Caco-2 (cell line): ENCODE data around the gene MAST3. TPM values are rescaled to one million over a fixed set of nuclear protein-coding genes. Genes with fewer than 3 reads are reported as not detected.

ENCODE experiments used
- BruUV-seq: library from RNA; stranded (reverse); fragments of 400-500 nt; replicated peaks from 2 replicates; lab custom pipeline; 2021; lab: Mats Ljungman, UMichigan
- CTCF ChIA-PET: fragments of 300-600 bp; sonication (Branson Sonifier 250); formaldehyde crosslinking; loops from one replicate; lab custom pipeline; 2022; ENCODE audit warnings: antibody characterized with exemption; lab: Charles Lee
- POLR2A ChIA-PET: fragments of 300-600 bp; sonication (Branson Sonifier 250); formaldehyde crosslinking; loops from one replicate; lab custom pipeline; 2022; ENCODE audit warnings: antibody characterized with exemption; lab: Charles Lee
- DNase-seq, 2 experiments: peaks; one replicate each; pipeline versions ENCODE4 v3.0.0 to v3.0.0-alpha.2; 2020 to 2022
- H3K27me3 ChIP-seq: replicated peaks from 2 replicates; pipeline ENCODE4 v1.6.0; 2011; ENCODE audit warnings: low read length; ENCODE audit not compliant: control insufficient read depth, insufficient read depth
- H3K36me3 ChIP-seq: 2 replicates; pipeline ENCODE4 v1.5.1; 2011; ENCODE audit warnings: low read length; ENCODE audit not compliant: control insufficient read depth, insufficient read depth
- H3K4me1 ChIP-seq: fragments of 250-450 bp; sonication (Bioruptor Pico); 2 replicates; pipeline ENCODE4 v1.5.1; 2020; ENCODE audit warnings: mild to moderate bottlenecking
- H3K4me3 ChIP-seq: 2 replicates; pipeline ENCODE4 v1.5.1; 2011; ENCODE audit warnings: low read depth, mild to moderate bottlenecking, control low read depth, low read length
- H3K9me3 ChIP-seq: fragments of 250-450 bp; sonication (Bioruptor Pico); 2 replicates; pipeline ENCODE4 v1.5.1; 2020; ENCODE audit warnings: mild to moderate bottlenecking, moderate library complexity
- H3K27ac Mint-ChIP-seq: one replicate; pipeline ENCODE4 v1.8.0; 2022; ENCODE audit warnings: mixed read lengths; ENCODE audit not compliant: unreplicated experiment
- H3K27me3 Mint-ChIP-seq: one replicate; pipeline ENCODE4 v1.8.0; 2022; ENCODE audit warnings: mixed read lengths; ENCODE audit not compliant: insufficient read depth, unreplicated experiment
- H3K36me3 Mint-ChIP-seq: one replicate; pipeline ENCODE4 v1.8.0; 2022; ENCODE audit warnings: mild to moderate bottlenecking, mixed read lengths; ENCODE audit not compliant: insufficient read depth, unreplicated experiment
- H3K4me1 Mint-ChIP-seq: one replicate; pipeline ENCODE4 v1.8.0; 2022; ENCODE audit warnings: low read depth, mixed read lengths; ENCODE audit not compliant: unreplicated experiment
- H3K4me3 Mint-ChIP-seq: one replicate; pipeline ENCODE4 v1.8.0; 2022; ENCODE audit warnings: mild to moderate bottlenecking, moderate library complexity, mixed read lengths; ENCODE audit not compliant: unreplicated experiment
- H3K9me3 Mint-ChIP-seq: one replicate; pipeline ENCODE4 v1.8.0; 2022; ENCODE audit warnings: mixed read lengths; ENCODE audit not compliant: unreplicated experiment
- CTCF ChIP-seq, 2 experiments: fragments of 200-600 bp in 1 of 2; IDR thresholded peaks; 1 replicate in 1 of 2; 2 replicates in 1 of 2; pipeline versions ENCODE4 v1.5.1 to v1.8.0; 2011 to 2022; ENCODE audit warnings: antibody characterized with exemption in 1 of 2, control low read depth in 1 of 2, inconsistent platforms in 1 of 2, low read depth in 1 of 2, low read length in 1 of 2, mild to moderate bottlenecking in 1 of 2, moderate library complexity in 1 of 2; ENCODE audit not compliant: insufficient read depth in 1 of 2, severe bottlenecking in 1 of 2, unreplicated experiment in 1 of 2
- intact Hi-C: fragments of 100-400 bp; cut with micrococcal nuclease; formaldehyde crosslinking; loops from one replicate; pipeline ENCODE4 v1.10.0; 2022; ENCODE audit not compliant: unreplicated experiment
- total RNA-seq: library from RNA; stranded (reverse); gene quantifications from 2 replicates; pipeline ENCODE4 v1.2.3, GENCODE V29; 2022

Gene MAST3
- total RNA-seq, 1 experiment from 2014 or later: 8.2 TPM

DNA sequence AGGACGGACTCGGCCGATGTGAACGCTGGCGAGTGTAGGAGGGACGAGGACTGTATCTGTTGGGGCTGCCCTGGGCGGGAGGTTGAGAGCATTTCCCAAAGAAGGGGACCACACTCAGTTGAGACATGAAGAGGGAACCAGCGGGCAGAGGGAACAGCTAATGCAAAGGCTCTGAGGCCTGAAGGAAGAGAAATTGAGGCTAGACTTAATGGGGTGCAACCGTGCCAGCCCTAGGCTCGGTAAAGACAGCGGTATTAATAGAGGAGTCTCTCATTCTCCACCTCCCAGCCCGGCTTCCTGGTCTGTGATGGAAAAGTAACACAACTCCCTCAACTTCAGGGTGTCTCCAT is 96.6 kb downstream of the MAST3 start:
- H3K27ac Mint-ChIP-seq: peak overlapping the region; percentile 69

DNA sequence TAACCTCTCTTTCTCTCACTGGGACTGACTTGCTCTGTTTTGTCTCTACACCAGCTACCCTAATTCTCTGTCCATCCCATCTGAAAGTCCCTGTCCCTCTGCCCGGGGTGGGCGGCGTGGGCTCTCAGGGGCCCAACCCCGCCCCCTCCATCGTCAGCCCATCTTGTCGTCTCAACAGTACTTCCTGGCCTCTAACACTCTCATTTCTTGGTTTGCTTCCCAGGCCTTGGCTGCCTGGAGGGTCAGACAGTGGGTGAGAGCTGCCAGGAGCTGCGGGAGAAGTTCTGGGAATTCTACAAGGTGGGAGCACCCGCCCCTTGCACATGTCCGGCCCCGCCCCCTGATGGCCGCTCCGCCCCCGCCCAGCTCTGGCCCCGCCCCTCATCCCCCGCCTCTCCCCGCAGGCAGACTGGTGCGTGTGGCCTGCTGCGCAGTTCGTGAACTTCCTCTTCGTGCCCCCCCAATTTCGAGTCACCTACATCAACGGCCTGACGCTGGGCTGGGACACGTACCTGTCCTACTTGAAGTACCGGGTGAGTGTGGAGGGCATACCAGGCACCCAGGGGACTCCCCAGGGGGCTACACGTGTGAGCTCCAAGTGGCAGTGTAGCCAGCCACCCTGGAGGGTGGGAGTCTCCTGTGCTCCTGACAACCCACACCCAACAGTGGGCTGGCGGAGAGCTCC is 97.1 kb downstream of the MAST3 start:
- ChIA-PET POLR2A (no interaction called here), CTCF (interaction anchor here (1.1 kb wide), 1 partner anchor 81 kb away, joined by 4 read pairs; no protein-coding TSS in a partner anchor)
- Mint-ChIP-seq H3K27ac (no peak overlapping the region), H3K4me1 (no peaks in the 10 kb centered on the region), H3K36me3 (peaks cover 19% of the 10 kb centered on the region), H3K9me3 (no peaks in the 10 kb centered on the region), H3K27me3 (no peaks in the 10 kb centered on the region), H3K4me3 (peak overlapping the region; percentile 76)
- intact Hi-C loops: no loop called here
- H3K4me3 ChIP-seq: no peak overlapping the region; the same call in 1 of the 2 replicates
- H3K9me3 ChIP-seq: no peaks in the 10 kb centered on the region
- no peak for DNase-seq
- TF ChIP-seq CTCF (IDR thresholded peaks at IDR 0.05; ENCODE audit: insufficient read depth in 1 of 2, low read depth in 1 of 2, low read length in 1 of 2, severe bottlenecking in 1 of 2, unreplicated experiment in 1 of 2): no peak
- peaks cover 4% of the 10 kb centered on the region; the same call in 1 of the 2 replicates for H3K4me1 ChIP-seq
- no peaks in the 10 kb centered on the region for H3K27me3 ChIP-seq
- H3K36me3 ChIP-seq: no peaks in the 10 kb centered on the region; the same call in 1 of the 2 replicates
- no TSS peak for BruUV-seq

More for the DNA sequence above, 96.6 kb downstream of the MAST3 start:
- Histone ChIP-seq H3K27me3 (no peaks in the 10 kb centered on the region), H3K36me3 (no peaks in the 10 kb centered on the region; the same call in 1 of the 2 replicates), H3K9me3 (no peaks in the 10 kb centered on the region), H3K4me3 (peak overlapping the region; percentile 77), H3K4me1 (peaks cover 4% of the 10 kb centered on the region; the same call in 1 of the 2 replicates)
- Mint-ChIP-seq H3K36me3 (peaks cover 19% of the 10 kb centered on the region), H3K27me3 (no peaks in the 10 kb centered on the region), H3K4me1 (no peaks in the 10 kb centered on the region), H3K4me3 (peak overlapping the region; percentile 76), H3K9me3 (no peaks in the 10 kb centered on the region)
- TSS peak; percentile 62 for BruUV-seq
- POLR2A ChIA-PET: no interaction called here
- no peak for DNase-seq
- CTCF ChIA-PET: interaction anchor here (1.1 kb wide), 1 partner anchor 81 kb away, joined by 4 read pairs; no protein-coding TSS in a partner anchor
- no peak for TF ChIP-seq CTCF (IDR thresholded peaks at IDR 0.05; ENCODE audit: insufficient read depth in 1 of 2, low read depth in 1 of 2, low read length in 1 of 2, severe bottlenecking in 1 of 2, unreplicated experiment in 1 of 2)
- intact Hi-C loops: no loop called here

GRCh38 chr19:18196511-18196845 is 98.9 kb downstream of the MAST3 start:
- no TSS peak for BruUV-seq
- H3K4me3 ChIP-seq: no peak overlapping the region
- H3K27me3 Mint-ChIP-seq: no peaks in the 10 kb centered on the region
- no peak overlapping the region for H3K27ac Mint-ChIP-seq
- CTCF ChIA-PET: no interaction called here
- no peaks in the 10 kb centered on the region for H3K9me3 ChIP-seq
- H3K4me1 ChIP-seq: peaks cover 4% of the 10 kb centered on the region; the same call in 1 of the 2 replicates
- H3K36me3 Mint-ChIP-seq: peaks cover 19% of the 10 kb centered on the region
- no peak for DNase-seq
- no peaks in the 10 kb centered on the region for H3K4me1 Mint-ChIP-seq
- intact Hi-C loops: no loop called here
- no peaks in the 10 kb centered on the region for H3K9me3 Mint-ChIP-seq
- H3K27me3 ChIP-seq: no peaks in the 10 kb centered on the region
- POLR2A ChIA-PET: no interaction called here
- H3K4me3 Mint-ChIP-seq: no peak overlapping the region
- TF ChIP-seq CTCF (IDR thresholded peaks at IDR 0.05; ENCODE audit: insufficient read depth in 1 of 2, low read depth in 1 of 2, low read length in 1 of 2, severe bottlenecking in 1 of 2, unreplicated experiment in 1 of 2): no peak
- H3K36me3 ChIP-seq: no peaks in the 10 kb centered on the region; the same call in 1 of the 2 replicates
